ENCODE measurements around the gene DDOST.
"Not testable (repeated sequence)": the region's sequence is repeated elsewhere in the genome, so short reads cannot be mapped to it uniquely, and the experiment has no call there.

Gene DDOST

GRCh38 chr1:20691872-20692271 lies 30.7 kb upstream of the DDOST start:
- DNase-seq (ENCODE audit: low read depth in 2 of 2), result no peak

- no peak for DNase-seq (ENCODE audit: low read depth in 2 of 2)
These were observed 28.5 kb upstream of the DDOST start for GRCh38 chr1:20689645-20690056.

- no peak for DNase-seq (ENCODE audit: low read depth in 2 of 2)
These were observed 25.9 kb upstream of the DDOST start for GRCh38 chr1:20686883-20687725.

GRCh38 chr1:20685741-20686140 lies 24.6 kb upstream of the DDOST start:
- DNase-seq (ENCODE audit: low read depth in 2 of 2), result no peak

GRCh38 chr1:20685099-20685662 lies 24.0 kb upstream of the DDOST start:
- DNase-seq (ENCODE audit: low read depth in 2 of 2), result no peak

- DNase-seq (ENCODE audit: low read depth in 2 of 2), result no peak
These were observed 23.5 kb upstream of the DDOST start for GRCh38 chr1:20684651-20685050.

- DNase-seq (ENCODE audit: low read depth in 2 of 2), result no peak
These were observed 23.0 kb upstream of the DDOST start for GRCh38 chr1:20684050-20684620.

- no peak for DNase-seq (ENCODE audit: low read depth in 2 of 2)
These were observed 22.4 kb upstream of the DDOST start for GRCh38 chr1:20683614-20684013.

- no peak for DNase-seq (ENCODE audit: low read depth in 2 of 2)
These were observed 21.5 kb upstream of the DDOST start for GRCh38 chr1:20682571-20683236.

- no peak for DNase-seq (ENCODE audit: low read depth in 2 of 2)
These were observed 20.8 kb upstream of the DDOST start for GRCh38 chr1:20681999-20682398.

- no peak for DNase-seq (ENCODE audit: low read depth in 2 of 2)
These were observed 19.1 kb upstream of the DDOST start for GRCh38 chr1:20680269-20680668.

GRCh38 chr1:20678599-20678998 lies 17.4 kb upstream of the DDOST start:
- no peak for DNase-seq (ENCODE audit: low read depth in 2 of 2)

GRCh38 chr1:20673626-20674025 lies 12.5 kb upstream of the DDOST start:
- not testable (repeated sequence) for DNase-seq (ENCODE audit: low read depth in 2 of 2)

- no peak for DNase-seq (ENCODE audit: low read depth in 2 of 2)
These were observed 11.1 kb upstream of the DDOST start for GRCh38 chr1:20672265-20672632.

GRCh38 chr1:20670936-20671335 lies 9.8 kb upstream of the DDOST start:
- DNase-seq (ENCODE audit: low read depth in 2 of 2), result no peak

GRCh38 chr1:20668581-20668980 lies 7.4 kb upstream of the DDOST start:
- DNase-seq (ENCODE audit: low read depth in 2 of 2), result no peak

GRCh38 chr1:20666804-20667203 lies 5.6 kb upstream of the DDOST start:
- DNase-seq (ENCODE audit: low read depth in 2 of 2), result no peak

- no peak for DNase-seq (ENCODE audit: low read depth in 2 of 2)
These were observed 5.0 kb upstream of the DDOST start for GRCh38 chr1:20666146-20666545.

- no peak for DNase-seq (ENCODE audit: low read depth in 2 of 2)
These were observed 4.6 kb upstream of the DDOST start for GRCh38 chr1:20665726-20666125.

- no peak for DNase-seq (ENCODE audit: low read depth in 2 of 2)
These were observed 3.0 kb upstream of the DDOST start for GRCh38 chr1:20663969-20664715.

GRCh38 chr1:20663365-20663764 lies 2.2 kb upstream of the DDOST start:
- no peak for DNase-seq (ENCODE audit: low read depth in 2 of 2)

GRCh38 chr1:20662110-20662475 lies 924 bp upstream of the DDOST start:
- DNase-seq (ENCODE audit: low read depth in 2 of 2), result no peak

Measured in activated CD4-positive, alpha-beta T cell treated with anti-CD3 and anti-CD28 coated beads for 24 hours (primary cell).